Body of pancreas (tissue), 4 donors: ENCODE measurements around the gene STX2.

Experiments
- CTCF ChIP-seq, 7 experiments: fragments of 450-650 bp in 4 of 7; fragments of 200-600 bp in 3 of 7; sonication (generic) in 3 of 7; IDR thresholded peaks; one replicate each; pipeline ENCODE4 v1.5.1; 2016 to 2019; ENCODE audit warnings: antibody characterized with exemption in 7 of 7
- POLR2A ChIP-seq, 3 donors: fragments of 450-650 bp; IDR thresholded peaks; one replicate each; pipeline ENCODE4 v1.6.1; 2016; ENCODE audit warnings: antibody characterized with exemption in 3 of 3, mild to moderate bottlenecking in 2 of 3

- TF ChIP-seq CTCF (IDR thresholded peaks at IDR 0.05) (no peak), POLR2A (IDR thresholded peaks at IDR 0.05) (no peak)
Measured at GRCh38 chr12:130835436-130835835, 3.6 kb downstream of the STX2 start.
